SK-N-SH (cell line): Measurements from ENCODE around the gene CFAP65. TPM values are rescaled to one million over a fixed set of nuclear protein-coding genes. Genes with fewer than 3 reads are reported as not detected.

Experiments used
- CTCF ChIA-PET: fragments of 300-600, 350-600 bp; formaldehyde crosslinking; extraction: SDS; loops from one replicate; lab custom pipeline; 2021; lab: Yijun Ruan, JAX
- POLR2A ChIA-PET: fragments of 350-600 bp; sonication (Branson Sonifier 250); formaldehyde crosslinking; extraction: SDS; loops from one replicate; lab custom pipeline; 2020; ENCODE audit warnings: antibody characterized with exemption, inconsistent platforms; lab: Yijun Ruan, JAX
- DNase-seq: peaks from one replicate; pipeline ENCODE4 v3.0.0; 2012
- H2AFZ ChIP-seq: fragments of 200-600 bp; sonication (generic); 2 replicates; pipeline ENCODE4 v1.8.1; 2016; ENCODE audit warnings: antibody characterized with exemption, mild to moderate bottlenecking, low read depth
- H3F3A ChIP-seq: fragments of 200-600 bp; sonication (generic); replicated peaks from 2 replicates; pipeline ENCODE3; 2016; ENCODE audit warnings: antibody characterized with exemption, mild to moderate bottlenecking; ENCODE audit not compliant: insufficient read depth
- H3K27ac ChIP-seq, 2 experiments: fragments of 200-500 bp in 1 of 2; fragments of 200-600 bp in 1 of 2; sonication (Bioruptor generic) in 1 of 2; sonication (generic), shearing (Covaris generic) in 1 of 2; 2 replicates each; pipeline versions ENCODE4 v1.5.1 to v1.6.1; 2014 to 2016; ENCODE audit warnings: low read depth in 2 of 2, inconsistent platforms in 1 of 2, low read length in 1 of 2, mild to moderate bottlenecking in 1 of 2, mixed read lengths in 1 of 2
- H3K27me3 ChIP-seq: fragments of 200-600 bp; sonication (generic), shearing (Covaris generic); 2 replicates; pipeline ENCODE4 v1.6.1; 2016; ENCODE audit warnings: mixed run types; ENCODE audit not compliant: insufficient read depth
- H3K36me3 ChIP-seq, 2 experiments: fragments of 200-500 bp in 1 of 2; fragments of 200-600 bp in 1 of 2; sonication (Bioruptor generic) in 1 of 2; sonication (generic) in 1 of 2; replicated peaks in 1 of 2; 2 replicates each; pipeline versions ENCODE3 to v1.5.1; 2014 to 2016; ENCODE audit warnings: low read length in 1 of 2, mild to moderate bottlenecking in 1 of 2; ENCODE audit not compliant: insufficient read depth in 2 of 2, control insufficient read depth in 1 of 2
- H3K4me1 ChIP-seq, 2 experiments: fragments of 200-500 bp in 1 of 2; fragments of 200-600 bp in 1 of 2; sonication (Bioruptor generic) in 1 of 2; sonication (generic), shearing (Covaris generic) in 1 of 2; 2 replicates each; pipeline versions ENCODE4 v1.5.1 to v1.6.1; 2014 to 2016; ENCODE audit warnings: low read depth in 1 of 2, low read length in 1 of 2, mixed run types in 1 of 2; ENCODE audit not compliant: insufficient read depth in 2 of 2, control insufficient read depth in 1 of 2
- H3K4me2 ChIP-seq: fragments of 200-600 bp; sonication (generic), shearing (Covaris generic); 2 replicates; pipeline ENCODE4 v1.6.1; 2017; ENCODE audit warnings: mixed run types
- H3K4me3 ChIP-seq, 2 experiments: fragments of 200-500 bp in 1 of 2; fragments of 200-600 bp in 1 of 2; sonication (Bioruptor generic) in 1 of 2; sonication (generic), shearing (Covaris generic) in 1 of 2; 2 replicates each; pipeline versions ENCODE4 v1.5.1 to v1.8.1; 2014 to 2016; ENCODE audit warnings: low read depth in 2 of 2, inconsistent platforms in 1 of 2, low read length in 1 of 2, mild to moderate bottlenecking in 1 of 2, mixed read lengths in 1 of 2, moderate library complexity in 1 of 2
- H3K79me2 ChIP-seq: fragments of 200-600 bp; sonication (generic); 2 replicates; pipeline ENCODE4 v1.8.1; 2017; ENCODE audit warnings: mild to moderate bottlenecking; ENCODE audit not compliant: insufficient read depth
- H3K9ac ChIP-seq: fragments of 200-600 bp; sonication (generic); 2 replicates; pipeline ENCODE4 v1.6.1; 2017; ENCODE audit warnings: mixed run types
- H3K9me2 ChIP-seq: fragments of 200-600 bp; sonication (generic); 2 replicates; pipeline ENCODE4 v1.6.1; 2017; ENCODE audit warnings: mixed run types
- H3K9me3 ChIP-seq: fragments of 200-600 bp; sonication (generic); 2 replicates; pipeline ENCODE4 v1.6.1; 2017; ENCODE audit warnings: mixed run types, mild to moderate bottlenecking, moderate library complexity
- H4K20me1 ChIP-seq: fragments of 200-600 bp; sonication (generic); 2 replicates; pipeline ENCODE4 v1.6.1; 2017; ENCODE audit warnings: mild to moderate bottlenecking, mixed run types; ENCODE audit not compliant: insufficient read depth
- CHD2 ChIP-seq: fragments of 150-350 bp; IDR thresholded peaks from 2 replicates; pipeline ENCODE4 v1.6.1; 2018; ENCODE audit warnings: low read length; ENCODE audit not compliant: partially characterized antibody
- CTCF ChIP-seq: fragments of 200-600 bp; sonication (generic); IDR thresholded peaks from 2 replicates; pipeline ENCODE4 v1.6.1; 2017; ENCODE audit warnings: antibody characterized with exemption, mild to moderate bottlenecking, moderate library complexity
- GATA2 ChIP-seq: sonication (generic); formaldehyde crosslinking; IDR thresholded peaks from 2 replicates; pipeline ENCODE4 v1.5.0; 2020; ENCODE audit warnings: mild to moderate bottlenecking, missing genetic modification reagents
- MAX ChIP-seq: IDR thresholded peaks from 2 replicates; pipeline ENCODE4 v1.4.0; 2012; ENCODE audit warnings: low read depth
- MXI1 ChIP-seq: IDR thresholded peaks from 2 replicates; pipeline ENCODE4 v1.6.1; 2012; ENCODE audit warnings: mild to moderate bottlenecking, low read depth, low read length, improper control_type of control experiment
- NFIC ChIP-seq: IDR thresholded peaks from 2 replicates; pipeline ENCODE4 v1.4.0; 2012; ENCODE audit warnings: borderline replicate concordance
- REST ChIP-seq: IDR thresholded peaks from 2 replicates; pipeline ENCODE4 v1.6.1; 2012; ENCODE audit warnings: mild to moderate bottlenecking, low read depth, low read length, moderate library complexity
- RFX5 ChIP-seq: IDR thresholded peaks from 2 replicates; pipeline ENCODE4 v1.6.1; 2012; ENCODE audit warnings: mild to moderate bottlenecking, improper control_type of control experiment, low read length
- RXRA ChIP-seq: IDR thresholded peaks from 2 replicates; pipeline ENCODE4 v1.4.0; 2012; ENCODE audit warnings: low read depth, mild to moderate bottlenecking, borderline replicate concordance
- TAF1 ChIP-seq: IDR thresholded peaks from 2 replicates; pipeline ENCODE4 v1.6.1; 2012; ENCODE audit warnings: low read depth, mild to moderate bottlenecking, low read length, moderate library complexity, borderline replicate concordance
- TCF12 ChIP-seq: IDR thresholded peaks from 2 replicates; pipeline ENCODE4 v1.4.0; 2012
- TEAD4 ChIP-seq: IDR thresholded peaks from 2 replicates; pipeline ENCODE4 v1.4.0; 2012; ENCODE audit warnings: mild to moderate bottlenecking, borderline replicate concordance; ENCODE audit not compliant: insufficient read depth
- USF2 ChIP-seq: fragments of 150-350 bp; IDR thresholded peaks from 2 replicates; pipeline ENCODE4 v1.6.1; 2017; ENCODE audit warnings: antibody characterized with exemption, low read length, low read depth, borderline replicate concordance
- YY1 ChIP-seq: IDR thresholded peaks from 2 replicates; pipeline ENCODE4 v1.4.0; 2012; ENCODE audit warnings: low read depth, mild to moderate bottlenecking
- WGBS: methylation state at CpG from one replicate; pipeline ENCODE4 v1.1.6; 2017; ENCODE audit warnings: low lambda C conversion rate; 5-methylcytosine and 5-hydroxymethylcytosine counted together
- polyA plus RNA-seq, 3 experiments: library from polyadenylated mRNA; depleted of rRNA; stranded (reverse); fragments of >200 nt; gene quantifications; 2 replicates each; pipeline ENCODE4 v1.2.3, GENCODE V29; 2012
- TF ChIP-seq, protein P1 (sequence below): IDR thresholded peaks from 2 replicates; pipeline ENCODE4 v1.4.0; 2012; ENCODE audit warnings: low read depth, borderline replicate concordance

The CFAP65 gene
- polyA plus RNA-seq, 1 of the 3 experiments (the other 2 are of a cell fraction) = 0.95 TPM

- no peaks in the 10 kb centered on the region for H3K9me3 ChIP-seq
- H3K9me2 ChIP-seq = no peaks in the 10 kb centered on the region
- POLR2A ChIA-PET = interaction anchor here (1.5 kb wide), 1 partner anchor 10 kb away, joined by 10 read pairs; no protein-coding TSS in a partner anchor
- no peak overlapping the region for H2AFZ ChIP-seq
- H3K27me3 ChIP-seq = peaks cover 42% of the 10 kb centered on the region
- DNase-seq = no peak
- peaks cover 0 to 31% of the 10 kb centered on the region in 2 experiments; a peak in 2 of 4 replicates for H3K4me1 ChIP-seq
- H3K4me3 ChIP-seq = no peak overlapping the region
- WGBS = 18% methylated on average over 3 of the region's 4 CpGs
- no peaks in the 10 kb centered on the region for H3K36me3 ChIP-seq
- no peaks in the 10 kb centered on the region for H3K79me2 ChIP-seq
- H3K9ac ChIP-seq = no peak overlapping the region
- CTCF ChIA-PET = interaction anchor here (1.3 to 5.0 kb wide), 4 partner anchors 10 to 133 kb away, joined by 4 to 38 read pairs (median 10); no protein-coding TSS in a partner anchor
- no peaks in the 10 kb centered on the region for H4K20me1 ChIP-seq
- no peak overlapping the region for H3K4me2 ChIP-seq
- no peaks in the 10 kb centered on the region for H3F3A ChIP-seq
- TF ChIP-seq TEAD4 (no peak), GATA2 (no peak), RFX5 (no peak), RXRA (no peak), TCF12 (no peak), CTCF (no peak), MAX (no peak)
- TF ChIP-seq, protein P1, sequence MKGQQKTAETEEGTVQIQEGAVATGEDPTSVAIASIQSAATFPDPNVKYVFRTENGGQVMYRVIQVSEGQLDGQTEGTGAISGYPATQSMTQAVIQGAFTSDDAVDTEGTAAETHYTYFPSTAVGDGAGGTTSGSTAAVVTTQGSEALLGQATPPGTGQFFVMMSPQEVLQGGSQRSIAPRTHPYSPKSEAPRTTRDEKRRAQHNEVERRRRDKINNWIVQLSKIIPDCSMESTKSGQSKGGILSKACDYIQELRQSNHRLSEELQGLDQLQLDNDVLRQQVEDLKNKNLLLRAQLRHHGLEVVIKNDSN = no peak
- H3K27ac ChIP-seq = peak overlapping the region in 1 of 2 experiments; percentile 89; a peak in 2 of 4 replicates
Observed at GRCh38 chr2:218986148-218986761, 55.1 kb downstream of the CFAP65 start.

DNA sequence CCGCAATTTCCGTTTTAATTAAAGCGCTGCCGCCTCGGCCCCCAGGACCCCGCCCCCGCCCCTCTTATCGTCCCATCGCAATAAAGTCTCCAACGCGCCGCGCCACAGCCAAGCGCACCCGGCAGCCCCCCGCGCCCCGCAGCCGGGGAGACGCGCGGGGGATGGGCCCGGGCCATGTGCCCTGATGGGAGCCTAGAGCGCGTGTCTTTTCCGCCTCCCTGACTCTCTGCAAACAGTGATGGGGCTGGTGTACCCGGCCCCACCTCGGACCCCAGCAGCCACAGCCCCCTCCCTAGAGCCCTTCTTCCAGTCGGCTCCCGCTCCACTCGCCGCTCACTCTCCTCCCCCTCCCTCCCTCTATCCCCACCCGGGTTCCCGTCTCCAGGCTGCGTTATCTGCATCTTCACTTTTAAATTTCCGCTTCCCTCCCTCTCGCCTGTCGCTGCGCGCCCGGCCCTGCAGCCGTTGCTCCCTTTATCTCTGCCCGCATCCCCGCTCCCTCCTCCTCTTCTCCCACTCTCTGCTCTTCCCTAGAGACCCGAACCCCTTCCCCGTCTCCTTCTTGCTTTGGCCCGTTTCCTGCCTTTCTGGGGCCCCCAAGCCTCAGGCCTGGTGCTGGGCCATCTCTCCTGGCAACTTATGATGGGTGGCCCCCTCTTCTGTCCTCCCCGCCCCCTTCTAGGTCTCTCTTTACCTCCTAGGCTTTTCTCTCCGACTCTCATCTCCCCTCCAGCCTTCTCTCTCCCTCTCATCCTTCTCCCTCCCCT lies 55.8 kb downstream of the CFAP65 start:
- CTCF ChIA-PET = interaction anchor here (1.2 to 12.4 kb wide), 9 partner anchors 9 to 310 kb away, joined by 4 to 208 read pairs (median 11); partner anchors contain the start of genes CDK5R2 and CRYBA2
- 22% methylated on average over 25 of the region's 49 CpGs for WGBS
- TF ChIP-seq REST (no peak), GATA2 (peak; percentile 79), MXI1 (peak; percentile 72; the same call in 1 of the 2 replicates), YY1 (no peak), USF2 (no peak), CHD2 (peak; percentile 36), NFIC (no peak), TAF1 (no peak)

More for the DNA sequence above, 55.8 kb downstream of the CFAP65 start:
- Histone ChIP-seq H3K4me3 (peak overlapping the region in 1 of 2 experiments; percentile 45; a peak in 2 of 4 replicates), H2AFZ (no peak overlapping the region), H3K79me2 (no peaks in the 10 kb centered on the region), H3K36me3 (no peaks in the 10 kb centered on the region), H3K9me3 (no peaks in the 10 kb centered on the region), H3K4me2 (peak overlapping the region; percentile 7; the same call in 1 of the 2 replicates), H4K20me1 (no peaks in the 10 kb centered on the region), H3K4me1 (peaks cover 0 to 31% of the 10 kb centered on the region in 2 experiments; a peak in 2 of 4 replicates), H3K9ac (no peak overlapping the region), H3K27me3 (peaks cover 42% of the 10 kb centered on the region), H3K27ac (peak overlapping the region in 1 of 2 experiments; percentile 89; a peak in 2 of 4 replicates), H3K9me2 (no peaks in the 10 kb centered on the region), H3F3A (no peaks in the 10 kb centered on the region)
- POLR2A ChIA-PET = interaction anchor here (0.8 to 6.4 kb wide), 7 partner anchors 10 to 232 kb away, joined by 3 to 89 read pairs (median 4); partner anchors contain the start of gene CDK5R2
- DNase-seq = peak; percentile 90
